Testis (tissue), 3 donors: Measurements from ENCODE around the gene RERE. TPM values are rescaled to one million over a fixed set of nuclear protein-coding genes. Genes with fewer than 3 reads are reported as not detected.
"Not testable (repeated sequence)": the region's sequence is repeated elsewhere in the genome, so short reads cannot be mapped to it uniquely, and the experiment has no call there.

ENCODE experiments used
- DNase-seq: peaks from one replicate; pipeline ENCODE4 v3.0.0-alpha.2; 2019
- H3K27ac ChIP-seq, 2 donors: fragments of 200-600 bp; sonication (generic); one replicate each; pipeline ENCODE4 v1.5.1; 2019
- H3K27me3 ChIP-seq: fragments of 200-600 bp; sonication (generic); one replicate; pipeline ENCODE4 v1.5.1; 2019
- H3K36me3 ChIP-seq: fragments of 200-600 bp; sonication (generic); one replicate; pipeline ENCODE4 v1.5.1; 2017; ENCODE audit warnings: low read depth; ENCODE audit errors: missing control alignments
- H3K4me1 ChIP-seq: fragments of 200-600 bp; sonication (generic); one replicate; pipeline ENCODE4 v1.5.1; 2019
- H3K4me3 ChIP-seq, 2 donors: fragments of 200-600 bp; sonication (generic); one replicate each; pipeline ENCODE4 v1.5.1; 2017 to 2019
- H3K9me3 ChIP-seq: fragments of 200-600 bp; sonication (generic); one replicate; pipeline ENCODE4 v1.5.1; 2017
- CTCF ChIP-seq, 3 experiments: fragments of 450-650 bp in 2 of 3; fragments of 200-600 bp in 1 of 3; sonication (generic) in 1 of 3; IDR thresholded peaks; one replicate each; pipeline ENCODE4 v1.5.1; 2016 to 2019; ENCODE audit warnings: antibody characterized with exemption in 3 of 3, mild to moderate bottlenecking in 2 of 3, moderate library complexity in 1 of 3
- POLR2A ChIP-seq: fragments of 450-650 bp; IDR thresholded peaks from one replicate; pipeline ENCODE4 v1.6.1; 2017; ENCODE audit warnings: antibody characterized with exemption, mild to moderate bottlenecking, moderate library complexity
- WGBS, 2 donors: methylation state at CpG; one replicate each; pipeline ENCODE4 v1.1.5; 2018; 5-methylcytosine and 5-hydroxymethylcytosine counted together
- intact Hi-C: fragments of 100-400 bp; cut with DNase I; formaldehyde crosslinking; loops from one replicate; pipeline ENCODE4 v1.15.1; 2023; ENCODE audit warnings: low total_unique reads
- polyA plus RNA-seq: library from polyadenylated mRNA; stranded (reverse); fragments of 350-450 nt; fragmentation: Illumina TruSeq; extraction: RNeasy Lipid Tissue Mini Kit (QIAGEN cat#74804); gene quantifications from one replicate; pipeline ENCODE4 v1.2.3, GENCODE V29; 2014; ENCODE audit warnings: low read depth, low replicate concordance; ENCODE audit not compliant: insufficient read depth
- total RNA-seq, 2 donors: library from RNA; depleted of rRNA; stranded (reverse); fragments of >200 nt; gene quantifications; one replicate each; pipeline ENCODE4 v1.2.3, GENCODE V29; 2016

RERE gene
- total and polyA plus RNA-seq, 3 donors from 2014 or later, result 90.8 to 229 (median 203) TPM

- DNase-seq, result no peak
- Histone ChIP-seq H3K27ac (no peak overlapping the region), H3K9me3 (no peaks in the 10 kb centered on the region), H3K36me3 (no peaks in the 10 kb centered on the region), H3K27me3 (no peaks in the 10 kb centered on the region), H3K4me1 (peaks cover 19% of the 10 kb centered on the region), H3K4me3 (no peak overlapping the region)
- 87 to 90% methylated on average over 2 of the region's 2 CpGs for WGBS, 2 donors
- intact Hi-C loops, result no loop called here
- TF ChIP-seq POLR2A (no peak), CTCF (IDR thresholded peaks at IDR 0.05) (no peak)
Measured at GRCh38 chr1:8625491-8625890, 191.9 kb downstream of the RERE start.

DNA sequence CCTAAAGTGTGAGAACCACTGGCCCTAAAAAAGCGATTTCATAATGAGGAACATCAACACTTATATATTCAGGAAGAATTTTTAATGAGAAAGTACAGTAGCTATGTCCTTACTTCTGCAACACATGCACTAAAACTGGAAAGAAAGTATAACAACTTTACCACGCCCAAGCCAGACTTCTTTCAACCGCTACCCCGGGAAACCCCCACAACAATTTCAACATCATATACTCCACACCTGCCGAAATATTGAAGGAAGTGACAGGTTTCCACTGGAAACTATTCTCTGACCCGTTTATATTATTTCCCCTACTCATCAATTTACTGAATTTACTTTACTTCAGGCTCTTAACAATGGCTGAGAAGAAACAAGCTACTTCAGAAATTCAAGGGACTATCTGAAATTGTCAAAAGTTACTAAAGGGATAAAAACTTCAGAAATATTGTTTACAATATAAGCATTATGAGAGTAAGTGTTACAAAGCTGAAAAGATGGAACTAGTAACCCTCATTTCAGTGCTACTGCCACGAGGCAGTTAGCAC lies 193.7 kb downstream of the RERE start:
- H3K4me3 ChIP-seq, H3K27ac ChIP-seq, intact Hi-C loops, DNase-seq, H3K9me3 ChIP-seq, H3K36me3 ChIP-seq, H3K27me3 ChIP-seq: not testable (repeated sequence)
- WGBS, 2 donors, result 80 to 86% methylated on average over 7 of the region's 7 CpGs
- peaks cover 13% of the 10 kb centered on the region for H3K4me1 ChIP-seq

DNA sequence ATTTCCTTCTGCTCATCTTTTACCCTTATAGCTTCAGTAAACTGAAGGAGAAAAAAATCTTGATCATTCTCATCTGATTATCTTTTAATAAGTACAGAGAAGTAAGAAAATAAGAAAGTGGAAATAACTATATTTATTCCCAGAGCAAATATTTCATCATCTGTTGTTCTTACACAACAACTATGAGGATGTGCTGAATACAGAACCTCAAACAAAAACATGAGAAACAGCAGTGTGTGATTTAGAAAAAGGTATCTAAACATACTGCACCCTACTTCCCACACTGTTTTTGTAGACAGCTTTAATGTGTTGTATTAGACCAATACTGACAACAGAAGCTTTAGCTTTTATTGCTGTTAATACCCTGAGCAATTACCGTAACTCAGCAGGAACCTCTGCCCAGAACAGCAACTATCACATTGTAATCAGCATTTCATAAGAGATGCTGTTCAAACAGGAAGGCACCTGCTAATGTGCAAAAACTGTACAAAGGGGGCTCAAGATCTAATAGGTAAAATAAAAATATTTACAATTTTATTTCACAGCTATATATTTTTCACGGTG lies 195.6 kb downstream of the RERE start:
- H3K27me3 ChIP-seq, intact Hi-C loops: not testable (repeated sequence)

DNA sequence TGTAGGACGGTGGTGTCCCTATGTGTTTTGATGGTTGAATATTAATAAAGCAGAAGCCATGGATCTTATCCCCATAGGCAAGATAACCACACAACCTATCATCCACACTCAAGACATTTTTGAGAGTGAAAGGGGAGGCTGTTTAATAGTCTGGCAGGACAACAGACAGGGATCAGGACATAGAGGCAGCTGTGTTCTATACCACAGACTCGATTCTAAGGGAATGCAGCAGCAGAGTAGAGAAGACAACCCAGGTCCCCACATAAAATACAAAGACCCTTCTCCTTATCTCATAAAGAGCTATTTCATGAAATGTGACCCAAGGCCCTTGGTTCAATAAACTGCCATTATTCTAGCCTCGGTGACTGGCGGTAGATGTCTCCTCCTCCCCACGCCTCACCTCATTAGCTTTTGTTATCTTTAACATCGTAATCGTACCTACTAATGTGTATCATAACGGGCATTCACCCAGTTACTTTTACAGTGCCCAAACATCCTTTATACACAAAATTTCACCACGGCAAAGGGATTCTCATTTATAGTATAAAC lies 196.3 kb downstream of the RERE start:
- WGBS, 2 donors, result 81% methylated on average over 9 of the region's 9 CpGs
- DNase-seq, H3K36me3 ChIP-seq, H3K27ac ChIP-seq, H3K4me3 ChIP-seq, H3K27me3 ChIP-seq, H3K9me3 ChIP-seq, intact Hi-C loops, H3K4me1 ChIP-seq: not testable (repeated sequence)

More for the DNA sequence above, 195.6 kb downstream of the RERE start:
- not testable (repeated sequence) for H3K9me3 ChIP-seq, H3K36me3 ChIP-seq, H3K27ac ChIP-seq, DNase-seq, H3K4me3 ChIP-seq
- WGBS, 2 donors, result 91 to 93% methylated on average over 2 of the region's 2 CpGs
- peaks cover 12% of the 10 kb centered on the region for H3K4me1 ChIP-seq

DNA sequence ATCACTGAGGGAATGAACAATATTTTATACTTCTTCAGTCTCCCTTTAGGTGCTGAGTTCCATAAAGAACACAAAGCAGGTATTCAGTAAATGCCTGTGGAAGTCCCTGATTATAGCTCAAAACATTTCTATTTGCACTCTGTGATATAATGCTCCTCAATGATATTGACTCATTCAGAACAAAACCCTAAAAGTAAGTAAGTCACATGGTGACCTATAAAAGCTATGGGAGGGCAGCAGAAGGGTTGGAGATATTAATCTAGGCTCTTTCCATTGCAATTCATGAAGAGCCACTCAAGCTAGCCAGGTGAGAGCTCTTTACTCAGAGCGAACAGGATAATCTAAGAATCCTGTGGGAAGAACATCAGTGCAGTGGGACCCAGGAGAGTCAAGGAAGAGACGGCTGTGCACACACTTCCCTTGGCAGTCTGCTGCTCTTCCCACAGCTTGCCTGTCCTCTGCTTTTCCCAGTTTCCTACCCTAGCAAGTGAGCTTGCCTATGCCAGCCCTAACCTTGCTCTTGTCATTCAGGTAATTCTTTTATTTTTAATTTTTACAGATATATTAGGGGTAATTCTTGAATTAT lies 197.4 kb downstream of the RERE start:
- H3K4me3 ChIP-seq, H3K27me3 ChIP-seq, H3K4me1 ChIP-seq, DNase-seq, H3K27ac ChIP-seq, intact Hi-C loops, H3K9me3 ChIP-seq, H3K36me3 ChIP-seq: not testable (repeated sequence)
- 68 to 72% methylated on average over 2 of the region's 2 CpGs for WGBS, 2 donors

- H3K4me3 ChIP-seq, DNase-seq, H3K36me3 ChIP-seq, H3K27ac ChIP-seq, H3K27me3 ChIP-seq, intact Hi-C loops, H3K9me3 ChIP-seq, H3K4me1 ChIP-seq: not testable (repeated sequence)
- WGBS, 2 donors, result 39 to 71% methylated on average over 2 of the region's 2 CpGs
Measured at GRCh38 chr1:8619419-8619818, 198.0 kb downstream of the RERE start.

- 89 to 90% methylated on average over 8 of the region's 8 CpGs for WGBS, 2 donors
- H3K4me1 ChIP-seq, H3K27me3 ChIP-seq, H3K27ac ChIP-seq, H3K36me3 ChIP-seq, DNase-seq, H3K4me3 ChIP-seq, intact Hi-C loops, H3K9me3 ChIP-seq: not testable (repeated sequence)
Measured at GRCh38 chr1:8616791-8617190, 200.6 kb downstream of the RERE start.

- H3K4me3 ChIP-seq, H3K9me3 ChIP-seq, H3K4me1 ChIP-seq, H3K27me3 ChIP-seq, H3K27ac ChIP-seq, intact Hi-C loops, H3K36me3 ChIP-seq: not testable (repeated sequence)
- DNase-seq, result peak; percentile 58
- 48 to 80% methylated on average over 2 to 3 of the region's 3 CpGs for WGBS, 2 donors
Measured at GRCh38 chr1:8611634-8612515, 205.6 kb downstream of the RERE start.
